ENCODE results near the gene MGLL.

GRCh38 chr3:127777332-127777731 is 45.0 kb downstream of the MGLL start:
- TF ChIP-seq RAD21 (IDR thresholded peaks at IDR 0.05; ENCODE audit: low read depth), result no peak
- no peak for TF ChIP-seq ATF3 (IDR thresholded peaks at IDR 0.05)
